ENCODE measurements around the gene HUNK. TPM values are rescaled to one million over a fixed set of nuclear protein-coding genes. Genes with fewer than 3 reads are reported as not detected.

HUNK gene
- total and polyA plus RNA-seq, 2 experiments from 2014 or later, result 7.1 to 10.8 TPM

DNA sequence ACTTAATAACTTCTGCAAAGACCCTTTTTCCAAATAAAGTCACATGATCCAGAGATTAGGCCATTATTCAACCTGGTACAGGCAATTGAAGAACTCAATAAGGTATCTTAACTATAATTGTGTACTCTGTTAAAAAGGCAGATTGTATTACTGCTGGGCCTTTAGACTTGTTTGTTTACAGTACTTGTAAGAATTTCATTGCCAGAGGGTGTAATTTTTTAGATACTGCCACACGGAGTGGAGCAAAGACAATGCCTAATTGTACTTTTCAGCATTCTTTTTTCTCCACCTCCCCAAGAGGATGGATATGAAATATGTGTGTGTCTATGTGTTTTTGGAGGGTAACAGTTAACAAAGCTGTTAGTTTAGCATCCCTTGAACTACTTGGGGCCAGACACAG is 47.5 kb downstream of the HUNK start:
- no peaks in the 10 kb centered on the region for H3K9me2 ChIP-seq (replicated peaks; ENCODE audit: insufficient read depth)
- H3K4me2 ChIP-seq, result no peak overlapping the region
- no peaks in the 10 kb centered on the region for H4K20me1 ChIP-seq (ENCODE audit: insufficient read depth, poor library complexity, severe bottlenecking)
- DNase-seq (ENCODE audit: low spot score), result no peak
- H3K79me2 ChIP-seq, result peaks cover 42% of the 10 kb centered on the region
- WGBS (ENCODE audit: low lambda C conversion rate, missing lambda C conversion rate), result 41% methylated on average over 1 of the region's 1 CpG
- TF ChIP-seq, protein P1, sequence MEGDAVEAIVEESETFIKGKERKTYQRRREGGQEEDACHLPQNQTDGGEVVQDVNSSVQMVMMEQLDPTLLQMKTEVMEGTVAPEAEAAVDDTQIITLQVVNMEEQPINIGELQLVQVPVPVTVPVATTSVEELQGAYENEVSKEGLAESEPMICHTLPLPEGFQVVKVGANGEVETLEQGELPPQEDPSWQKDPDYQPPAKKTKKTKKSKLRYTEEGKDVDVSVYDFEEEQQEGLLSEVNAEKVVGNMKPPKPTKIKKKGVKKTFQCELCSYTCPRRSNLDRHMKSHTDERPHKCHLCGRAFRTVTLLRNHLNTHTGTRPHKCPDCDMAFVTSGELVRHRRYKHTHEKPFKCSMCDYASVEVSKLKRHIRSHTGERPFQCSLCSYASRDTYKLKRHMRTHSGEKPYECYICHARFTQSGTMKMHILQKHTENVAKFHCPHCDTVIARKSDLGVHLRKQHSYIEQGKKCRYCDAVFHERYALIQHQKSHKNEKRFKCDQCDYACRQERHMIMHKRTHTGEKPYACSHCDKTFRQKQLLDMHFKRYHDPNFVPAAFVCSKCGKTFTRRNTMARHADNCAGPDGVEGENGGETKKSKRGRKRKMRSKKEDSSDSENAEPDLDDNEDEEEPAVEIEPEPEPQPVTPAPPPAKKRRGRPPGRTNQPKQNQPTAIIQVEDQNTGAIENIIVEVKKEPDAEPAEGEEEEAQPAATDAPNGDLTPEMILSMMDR (IDR thresholded peaks at IDR 0.05; ENCODE audit: poor library complexity), result no peak
- TF ChIP-seq EZH2phosphoT487 (IDR thresholded peaks at IDR 0.05; ENCODE audit: low read depth, severe bottlenecking, unreplicated experiment) (no peak), EZH2 (IDR thresholded peaks at IDR 0.05; ENCODE audit: borderline replicate concordance) (no peak)
- no peaks in the 10 kb centered on the region for H3K27me3 ChIP-seq
- no peak overlapping the region for H3K27ac ChIP-seq
- no peaks in the 10 kb centered on the region for H3K4me1 ChIP-seq (ENCODE audit: insufficient read depth)
- no peaks in the 10 kb centered on the region for H3K9me3 ChIP-seq (ENCODE audit: low read depth)
- H2AFZ ChIP-seq, result no peak overlapping the region
- H3K36me3 ChIP-seq (replicated peaks; ENCODE audit: insufficient read depth, low read depth), result no peaks in the 10 kb centered on the region
- H3K4me3 ChIP-seq, result no peak overlapping the region

DNA sequence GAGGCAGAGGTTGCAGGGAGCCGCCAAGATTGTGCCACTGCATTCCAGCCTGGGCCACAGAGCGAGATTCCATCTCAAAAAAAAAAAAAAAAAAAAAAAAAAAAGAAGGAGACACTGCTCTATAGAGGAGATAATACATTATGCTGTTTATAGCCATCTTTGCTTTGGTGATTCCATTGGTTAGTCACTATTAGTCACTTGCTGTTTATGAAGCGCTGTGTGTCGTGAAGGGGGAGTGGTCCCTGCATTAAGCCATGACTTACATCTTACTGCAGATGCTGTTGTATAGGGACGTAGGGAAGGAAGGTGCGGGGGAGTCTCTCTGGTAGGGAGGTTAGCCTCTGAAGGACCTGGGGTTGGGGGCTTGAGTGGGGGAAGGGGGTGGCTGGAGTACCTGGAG is 48.3 kb downstream of the HUNK start:
- Histone ChIP-seq H3K27ac (no peak overlapping the region), H2AFZ (no peak overlapping the region), H4K20me1 (ENCODE audit: insufficient read depth, poor library complexity, severe bottlenecking) (no peaks in the 10 kb centered on the region), H3K9me2 (replicated peaks; ENCODE audit: insufficient read depth) (no peaks in the 10 kb centered on the region), H3K36me3 (replicated peaks; ENCODE audit: insufficient read depth, low read depth) (no peaks in the 10 kb centered on the region), H3K4me2 (no peak overlapping the region), H3K4me3 (no peak overlapping the region), H3K4me1 (ENCODE audit: insufficient read depth) (no peaks in the 10 kb centered on the region), H3K27me3 (no peaks in the 10 kb centered on the region), H3K9me3 (ENCODE audit: low read depth) (no peaks in the 10 kb centered on the region), H3K79me2 (peaks cover 44% of the 10 kb centered on the region)
- no peak for DNase-seq (ENCODE audit: low spot score)
- no peak for TF ChIP-seq EZH2phosphoT487 (IDR thresholded peaks at IDR 0.05; ENCODE audit: low read depth, severe bottlenecking, unreplicated experiment)
- no peak for TF ChIP-seq EZH2 (IDR thresholded peaks at IDR 0.05; ENCODE audit: borderline replicate concordance)
- TF ChIP-seq, protein P1 (IDR thresholded peaks at IDR 0.05; ENCODE audit: poor library complexity), result no peak
- WGBS (ENCODE audit: low lambda C conversion rate, missing lambda C conversion rate), result 90% methylated on average over 6 of the region's 6 CpGs

DNA sequence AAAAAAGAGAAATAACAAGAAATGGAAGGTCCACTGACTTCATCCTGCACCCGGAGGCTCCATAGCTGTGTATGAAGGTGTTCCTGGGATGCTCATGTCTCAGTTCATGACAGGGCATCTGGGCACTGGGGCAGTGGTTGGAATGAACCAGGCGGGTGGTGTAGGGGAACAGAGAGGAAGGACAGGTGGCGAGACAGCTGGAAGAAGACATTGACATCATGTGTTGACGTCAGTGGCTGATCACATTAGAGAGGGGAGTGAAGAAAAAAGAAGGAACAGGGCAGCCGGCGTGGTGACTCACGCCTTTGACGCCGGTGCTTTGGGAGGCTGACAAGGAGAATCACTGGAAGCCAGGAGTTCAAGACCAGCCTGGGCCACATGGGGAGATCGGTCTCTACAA is 50.1 kb downstream of the HUNK start:
- no peaks in the 10 kb centered on the region for H4K20me1 ChIP-seq (ENCODE audit: insufficient read depth, poor library complexity, severe bottlenecking)
- no peak overlapping the region for H2AFZ ChIP-seq
- 98% methylated on average over 10 of the region's 10 CpGs for WGBS (ENCODE audit: low lambda C conversion rate, missing lambda C conversion rate)
- no peaks in the 10 kb centered on the region for H3K27me3 ChIP-seq
- H3K79me2 ChIP-seq, result peaks cover 37% of the 10 kb centered on the region
- H3K4me3 ChIP-seq, result no peak overlapping the region
- no peaks in the 10 kb centered on the region for H3K9me3 ChIP-seq (ENCODE audit: low read depth)
- no peaks in the 10 kb centered on the region for H3K4me1 ChIP-seq (ENCODE audit: insufficient read depth)
- no peak overlapping the region for H3K27ac ChIP-seq
- H3K4me2 ChIP-seq, result no peak overlapping the region
- TF ChIP-seq EZH2 (IDR thresholded peaks at IDR 0.05; ENCODE audit: borderline replicate concordance) (no peak), EZH2phosphoT487 (IDR thresholded peaks at IDR 0.05; ENCODE audit: low read depth, severe bottlenecking, unreplicated experiment) (no peak)
- TF ChIP-seq, protein P1 (IDR thresholded peaks at IDR 0.05; ENCODE audit: poor library complexity), result no peak
- DNase-seq (ENCODE audit: low spot score), result no peak
- no peaks in the 10 kb centered on the region for H3K9me2 ChIP-seq (replicated peaks; ENCODE audit: insufficient read depth)
- no peaks in the 10 kb centered on the region for H3K36me3 ChIP-seq (replicated peaks; ENCODE audit: insufficient read depth, low read depth)

- Histone ChIP-seq H3K36me3 (replicated peaks; ENCODE audit: insufficient read depth, low read depth) (no peaks in the 10 kb centered on the region), H3K4me1 (ENCODE audit: insufficient read depth) (no peaks in the 10 kb centered on the region), H3K27me3 (no peaks in the 10 kb centered on the region), H2AFZ (no peak overlapping the region), H4K20me1 (ENCODE audit: insufficient read depth, poor library complexity, severe bottlenecking) (no peaks in the 10 kb centered on the region), H3K4me2 (no peak overlapping the region), H3K9me2 (replicated peaks; ENCODE audit: insufficient read depth) (no peaks in the 10 kb centered on the region), H3K27ac (no peak overlapping the region), H3K79me2 (peaks cover 30% of the 10 kb centered on the region), H3K4me3 (no peak overlapping the region), H3K9me3 (ENCODE audit: low read depth) (no peaks in the 10 kb centered on the region)
- WGBS (ENCODE audit: low lambda C conversion rate, missing lambda C conversion rate), result 97% methylated on average over 3 of the region's 3 CpGs
- no peak for DNase-seq (ENCODE audit: low spot score)
- TF ChIP-seq EZH2phosphoT487 (IDR thresholded peaks at IDR 0.05; ENCODE audit: low read depth, severe bottlenecking, unreplicated experiment), result no peak
- TF ChIP-seq EZH2 (IDR thresholded peaks at IDR 0.05; ENCODE audit: borderline replicate concordance), result no peak
- TF ChIP-seq, protein P1 (IDR thresholded peaks at IDR 0.05; ENCODE audit: poor library complexity), result no peak
Observed at GRCh38 chr21:31923756-31924155, 50.9 kb downstream of the HUNK start.
